ENCODE data around the gene MUS81. TPM values are rescaled to one million over a fixed set of nuclear protein-coding genes. Genes with fewer than 3 reads are reported as not detected.

MUS81 gene
- total and polyA plus RNA-seq, 2 of the 4 experiments (the other 2 are of a cell fraction): 23.7 to 47.9 TPM

- TF ChIP-seq RCOR1 (IDR thresholded peaks at IDR 0.05; ENCODE audit: insufficient replicate concordance, low read length): no peak
Observed at GRCh38 chr11:65899356-65900124, 39.3 kb downstream of the MUS81 start (continued).

GRCh38 chr11:65900125-65900898 is 40.1 kb downstream of the MUS81 start, which contains the start of gene FOSL1:
TSS of gene FOSL1 (minus strand) at chr11:65900388. CDS start at chr11:65900339, 49 bp downstream.
- CTCF ChIA-PET: interaction anchor here (0.6 to 1.1 kb wide), 2 partner anchors 12 to 257 kb away, joined by 3 to 4 read pairs; partner anchors contain the start of gene FIBP
- dilution Hi-C loops (cut with HindIII; ENCODE audit: low sequenced_read_pairs, unreplicated experiment): no loop called here
- TF ChIP-seq CTCF (conservative IDR thresholded peaks at IDR 0.05; ENCODE audit: low read depth, low read length) (no peak), NFE2L2 (IDR thresholded peaks at IDR 0.05; ENCODE audit: low read depth, low read length) (no peak; the same call in 1 of the 2 replicates), RFX5 (IDR thresholded peaks at IDR 0.05; ENCODE audit: low read depth, low read length) (no peak), BHLHE40 (IDR thresholded peaks at IDR 0.05; ENCODE audit: low read depth, low read length) (peak; percentile 94), FOS (IDR thresholded peaks at IDR 0.05; ENCODE audit: low read depth, low read length) (peak; percentile 64; the same call in 1 of the 2 replicates), MXI1 (IDR thresholded peaks at IDR 0.05; ENCODE audit: borderline replicate concordance, low read depth, low read length) (no peak; the same call in 1 of the 2 replicates), POLR2A (IDR thresholded peaks at IDR 0.05; ENCODE audit: low read depth, low read length) (peak; percentile 99), USF2 (IDR thresholded peaks at IDR 0.05; ENCODE audit: low read depth, low read length) (0 out of 2 replicates have a peak, but pooled peaks have one; percentile 3), CHD1 (IDR thresholded peaks at IDR 0.05; ENCODE audit: low read depth, low read length) (peak; percentile 72; the same call in 1 of the 2 replicates), MAZ (IDR thresholded peaks at IDR 0.05; ENCODE audit: borderline replicate concordance, low read depth, low read length) (peak; percentile 92; the same call in 1 of the 2 replicates)

More at GRCh38 chr11:65900125-65900898, 40.1 kb downstream of the MUS81 start, which contains the start of gene FOSL1:
- H3K9me1 ChIP-seq (ENCODE audit: insufficient read depth, low read length): peaks cover 21% of the 10 kb centered on the region
- H4K91ac ChIP-seq (ENCODE audit: insufficient read depth, low read depth, low read length): peak within 1 kb of the TSS; percentile 97
- peak within 1 kb of the TSS; percentile 100 for H2BK120ac ChIP-seq (ENCODE audit: low read depth, low read length)
- DNase-seq (peak; percentile 97), ATAC-seq (ENCODE audit: low read depth) (peak; percentile 78)
- intact Hi-C loops (cut with micrococcal nuclease): loop anchor here (2.0 kb wide), 1 partner anchor 14 kb away; no protein-coding TSS in a partner anchor
- peak within 1 kb of the TSS; percentile 99 for H2BK15ac ChIP-seq (ENCODE audit: low read depth, low read length)
- peak within 1 kb of the TSS; percentile 78 for H3K4me2 ChIP-seq (ENCODE audit: low read depth, low read length)
- peak within 1 kb of the TSS; percentile 88 to 93 for H4K8ac ChIP-seq (ENCODE audit: low read depth in 2 of 2, low read length in 2 of 2)
- peak within 1 kb of the TSS; percentile 82 for H4K5ac ChIP-seq (ENCODE audit: low read depth, low read length)
- peak within 1 kb of the TSS; percentile 65 for H2BK20ac ChIP-seq (ENCODE audit: low read depth, low read length)
- H3K18ac ChIP-seq (ENCODE audit: low read depth, low read length): peak within 1 kb of the TSS; percentile 96
- peak within 1 kb of the TSS; percentile 100 for H2BK5ac ChIP-seq (ENCODE audit: low read depth, low read length, poor library complexity, severe bottlenecking)
- no peaks in the 10 kb centered on the region for H3K9me3 ChIP-seq (ENCODE audit: control insufficient read depth, insufficient read depth, low read length)
- H3K4ac ChIP-seq (ENCODE audit: low read depth, low read length): peak within 1 kb of the TSS; percentile 99
- H3K4me1 ChIP-seq (ENCODE audit: control insufficient read depth, insufficient read depth, low read length): peaks cover 38% of the 10 kb centered on the region
- no peaks in the 10 kb centered on the region for H3K27me3 ChIP-seq (ENCODE audit: control insufficient read depth, insufficient read depth, low read length)
- peak within 1 kb of the TSS; percentile 72 for H2AFZ ChIP-seq (replicated peaks; ENCODE audit: low read length, poor library complexity)
- H3K79me1 ChIP-seq (ENCODE audit: low read depth in 1 of 2, low read length in 2 of 2): peaks cover 28 to 45% of the 10 kb centered on the region in 2 experiments
- WGBS, 2 experiments (ENCODE audit: extremely low coverage in 2 of 2, insufficient read length in 1 of 2): 0% methylated on average over 35 of the region's 80 CpGs; no CpG with 5 or more reads in 1 of the 2 experiments
- no TSS peak for BruUV-seq (replicated peaks)
- POLR2A ChIA-PET (ENCODE audit: unreplicated experiment): interaction anchor here (0.6 to 2.9 kb wide), 7 partner anchors 9 to 34 kb away, joined by 3 to 17 read pairs (median 3); partner anchors contain the start of gene FIBP
- H3K9ac ChIP-seq (ENCODE audit: low read depth, low read length): peak within 1 kb of the TSS; percentile 99
- H3K4me3 ChIP-seq (ENCODE audit: insufficient read depth, low read depth, low read length): peak within 1 kb of the TSS; percentile 98
- H3K27ac ChIP-seq (ENCODE audit: insufficient read depth, low read length): peak within 1 kb of the TSS; percentile 100
- in situ Hi-C loops (cut with MboI; ENCODE audit: low sequenced_read_pairs): no loop called here
- peak within 1 kb of the TSS; percentile 99 for H3K56ac ChIP-seq (ENCODE audit: extremely low read depth, insufficient read depth, low read length)
- H2AK5ac ChIP-seq (ENCODE audit: low read depth, low read length): peak within 1 kb of the TSS; percentile 99
- peak within 1 kb of the TSS; percentile 99 for H2AK9ac ChIP-seq (replicated peaks; ENCODE audit: low read depth, low read length, poor library complexity)
- peaks cover 43% of the 10 kb centered on the region for H4K20me1 ChIP-seq (ENCODE audit: insufficient read depth, low read length)
- H3K23ac ChIP-seq (ENCODE audit: low read depth, low read length): peak within 1 kb of the TSS; percentile 100
- H3K36me3 ChIP-seq (ENCODE audit: control insufficient read depth, insufficient read depth, low read length): peaks cover 19% of the 10 kb centered on the region
- H3K14ac ChIP-seq (replicated peaks; ENCODE audit: low read depth, low read length): peak within 1 kb of the TSS; percentile 100

Data from IMR-90 (cell line).